ENCODE data around the gene TBC1D9B.

The TBC1D9B gene

DNA sequence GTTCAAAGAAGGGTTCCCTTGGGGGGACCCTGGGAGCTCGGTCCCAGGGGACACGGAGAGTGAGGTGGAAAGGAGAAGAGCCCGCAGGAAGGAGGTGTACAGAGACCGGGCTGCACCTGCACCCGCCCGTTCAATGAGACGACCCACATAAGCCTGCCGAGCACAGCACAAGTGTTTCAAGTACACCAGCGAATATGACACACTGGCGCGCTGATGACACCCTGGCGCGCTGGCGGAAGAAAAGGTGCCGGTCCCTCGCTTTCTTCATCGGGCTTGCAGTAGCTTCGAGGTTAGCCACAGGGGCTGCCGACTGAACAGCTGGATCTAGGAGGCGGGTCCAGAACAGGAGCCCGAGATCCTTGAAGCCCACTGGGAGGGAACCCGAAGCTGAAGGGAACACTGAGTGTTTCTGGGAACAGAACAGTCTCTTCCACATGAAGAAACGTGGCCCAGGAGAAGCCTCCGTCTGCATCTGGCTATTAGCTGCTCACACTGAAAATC lies 1.4 kb downstream of the TBC1D9B start:
- peak overlapping the region; percentile 79 for H3K9ac ChIP-seq (ENCODE audit: low read depth, low read length)
- peak overlapping the region; percentile 97 for H3K4me2 ChIP-seq (ENCODE audit: low read length)
- H3K27me3 ChIP-seq (ENCODE audit: control insufficient read depth, insufficient read depth, low read length) = no peaks in the 10 kb centered on the region
- peaks cover 20% of the 10 kb centered on the region for H3K4me1 ChIP-seq (ENCODE audit: control insufficient read depth, insufficient read depth, low read length)
- no peaks in the 10 kb centered on the region for H3K9me3 ChIP-seq (replicated peaks; ENCODE audit: low read length)
- peak overlapping the region; percentile 87 for H3K4me3 ChIP-seq (ENCODE audit: low read length)
- peaks cover 40% of the 10 kb centered on the region for H3K36me3 ChIP-seq (ENCODE audit: insufficient read depth, low read length)

DNA sequence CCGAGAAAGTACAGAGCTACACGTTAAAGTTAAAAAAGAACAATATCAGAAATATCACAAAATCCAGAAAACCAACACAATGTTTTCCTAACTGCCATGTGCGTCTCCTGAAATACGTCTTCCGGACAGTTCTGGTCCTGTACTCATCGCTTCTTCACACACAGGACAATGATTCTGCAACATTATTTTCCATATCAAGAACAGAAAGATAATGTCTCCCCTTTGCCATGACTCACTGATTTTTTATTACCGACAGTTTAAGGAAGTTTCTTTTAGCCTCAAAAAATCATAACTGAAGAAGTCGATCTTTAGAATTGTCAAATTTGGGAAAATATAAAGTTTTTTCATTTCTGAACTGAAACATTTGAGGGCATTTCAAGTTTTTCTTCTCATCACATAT lies 2.5 kb downstream of the TBC1D9B start:
- H3K9ac ChIP-seq (ENCODE audit: low read depth, low read length) = no peak overlapping the region
- no peaks in the 10 kb centered on the region for H3K9me3 ChIP-seq (replicated peaks; ENCODE audit: low read length)
- H3K4me2 ChIP-seq (ENCODE audit: low read length) = no peak overlapping the region
- peaks cover 30% of the 10 kb centered on the region for H3K4me1 ChIP-seq (ENCODE audit: control insufficient read depth, insufficient read depth, low read length)
- peaks cover 48% of the 10 kb centered on the region for H3K36me3 ChIP-seq (ENCODE audit: insufficient read depth, low read length)
- H3K27me3 ChIP-seq (ENCODE audit: control insufficient read depth, insufficient read depth, low read length) = no peaks in the 10 kb centered on the region
- H3K4me3 ChIP-seq (ENCODE audit: low read length) = no peak overlapping the region

DNA sequence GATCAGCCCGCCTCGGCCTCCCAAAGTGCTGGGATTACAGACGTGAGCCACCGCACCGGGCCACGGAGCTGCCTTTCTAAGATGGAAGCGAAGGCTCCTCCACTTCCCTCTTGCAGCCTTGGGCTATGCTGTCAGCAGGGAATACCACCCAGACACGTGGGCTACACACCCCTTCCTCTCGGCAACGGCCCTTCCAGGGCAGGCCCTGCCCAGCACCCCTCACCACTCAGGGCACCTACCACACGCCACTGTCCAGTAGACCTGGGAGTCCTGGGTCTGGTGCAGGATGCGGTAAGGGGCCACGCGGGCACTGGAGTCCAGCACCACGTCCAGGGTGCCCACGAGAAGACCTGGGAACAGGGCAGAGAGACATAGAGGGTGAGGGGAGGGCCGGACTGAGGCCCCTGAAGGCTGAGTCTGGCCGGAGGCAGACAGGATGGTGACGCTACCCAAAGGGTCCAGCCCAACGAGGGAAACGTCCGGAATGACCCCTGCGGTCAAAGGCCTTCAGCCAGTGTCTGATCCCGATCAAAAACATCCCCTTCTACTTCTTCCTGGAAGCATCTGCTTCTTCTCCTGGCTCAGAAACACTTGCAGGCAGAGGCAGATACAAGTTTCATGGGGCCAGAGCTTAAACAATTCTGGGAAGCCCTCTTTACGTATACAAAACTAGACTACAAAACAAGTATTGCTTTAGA lies 3.1 kb downstream of the TBC1D9B start:
- Histone ChIP-seq H3K27me3 (ENCODE audit: control insufficient read depth, insufficient read depth, low read length) (no peaks in the 10 kb centered on the region), H3K4me3 (ENCODE audit: low read length) (no peak overlapping the region), H3K4me2 (ENCODE audit: low read length) (no peak overlapping the region), H3K4me1 (ENCODE audit: control insufficient read depth, insufficient read depth, low read length) (peaks cover 30% of the 10 kb centered on the region), H3K36me3 (ENCODE audit: insufficient read depth, low read length) (peaks cover 49% of the 10 kb centered on the region), H3K9me3 (replicated peaks; ENCODE audit: low read length) (no peaks in the 10 kb centered on the region), H3K9ac (ENCODE audit: low read depth, low read length) (no peak overlapping the region)

GRCh38 chr5:179902763-179903158 lies 4.9 kb downstream of the TBC1D9B start:
- Histone ChIP-seq H3K9me3 (replicated peaks; ENCODE audit: low read length) (no peaks in the 10 kb centered on the region), H3K4me2 (ENCODE audit: low read length) (no peak overlapping the region), H3K36me3 (ENCODE audit: insufficient read depth, low read length) (peaks cover 62% of the 10 kb centered on the region)

DNA sequence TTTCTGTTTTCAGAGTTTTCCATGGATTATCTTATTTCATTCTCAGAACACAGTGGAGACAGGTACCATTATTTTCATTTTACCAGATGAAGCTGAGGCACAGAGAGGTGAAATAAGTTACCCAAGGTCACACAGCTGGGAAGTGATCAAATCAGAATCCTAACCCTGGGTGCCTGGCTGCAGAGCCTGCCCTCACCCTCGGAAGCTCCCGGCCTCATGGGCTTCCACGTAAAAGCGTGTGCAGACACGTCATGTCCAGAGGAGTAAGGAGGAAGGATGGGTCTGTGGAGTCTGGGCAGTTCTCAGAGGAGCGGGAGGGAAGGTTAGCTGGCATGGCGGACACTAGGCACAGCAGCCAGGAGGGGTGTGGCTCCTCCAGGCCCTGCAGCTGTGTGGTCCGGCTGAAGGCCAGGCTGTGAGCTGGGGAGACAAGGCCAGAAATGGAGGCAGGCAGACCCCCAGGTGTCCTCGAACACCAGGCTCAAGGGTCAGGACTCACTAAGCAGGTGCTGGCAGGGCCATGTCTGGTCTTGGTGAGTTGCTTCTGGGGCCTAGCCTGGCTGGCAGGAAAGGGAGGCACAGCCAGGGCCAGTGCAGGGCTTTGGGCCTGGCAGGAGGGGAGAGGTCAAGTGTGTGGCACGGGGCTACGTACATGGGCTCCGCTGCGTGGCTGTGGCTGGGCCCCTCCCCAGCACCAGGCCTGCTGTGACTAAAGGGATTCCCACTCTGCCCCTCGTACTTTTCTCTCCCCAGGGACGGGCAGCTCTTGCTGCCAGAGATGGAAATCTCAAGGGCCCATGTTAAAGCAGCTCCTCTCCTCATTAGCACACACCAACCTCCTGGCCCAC lies 5.6 kb downstream of the TBC1D9B start:
- H3K27me3 ChIP-seq (ENCODE audit: control insufficient read depth, insufficient read depth, low read length) = no peaks in the 10 kb centered on the region
- peaks cover 67% of the 10 kb centered on the region for H3K36me3 ChIP-seq (ENCODE audit: insufficient read depth, low read length)
- H3K4me3 ChIP-seq (ENCODE audit: low read length) = no peak overlapping the region
- H3K9me3 ChIP-seq (replicated peaks; ENCODE audit: low read length) = no peaks in the 10 kb centered on the region
- no peak overlapping the region for H3K9ac ChIP-seq (ENCODE audit: low read depth, low read length)
- H3K4me1 ChIP-seq (ENCODE audit: control insufficient read depth, insufficient read depth, low read length) = peaks cover 30% of the 10 kb centered on the region
- no peak overlapping the region for H3K4me2 ChIP-seq (ENCODE audit: low read length)

More at GRCh38 chr5:179902763-179903158, 4.9 kb downstream of the TBC1D9B start:
- Histone ChIP-seq H3K27me3 (ENCODE audit: control insufficient read depth, insufficient read depth, low read length) (no peaks in the 10 kb centered on the region), H3K4me3 (ENCODE audit: low read length) (no peak overlapping the region), H3K4me1 (ENCODE audit: control insufficient read depth, insufficient read depth, low read length) (peaks cover 30% of the 10 kb centered on the region), H3K9ac (ENCODE audit: low read depth, low read length) (no peak overlapping the region)

GRCh38 chr5:179901462-179901861 lies 6.2 kb downstream of the TBC1D9B start:
- H3K4me2 ChIP-seq (ENCODE audit: low read length) = no peak overlapping the region
- H3K36me3 ChIP-seq (ENCODE audit: insufficient read depth, low read length) = peaks cover 67% of the 10 kb centered on the region
- H3K4me1 ChIP-seq (ENCODE audit: control insufficient read depth, insufficient read depth, low read length) = peaks cover 25% of the 10 kb centered on the region
- H3K4me3 ChIP-seq (ENCODE audit: low read length) = no peak overlapping the region
- H3K9me3 ChIP-seq (replicated peaks; ENCODE audit: low read length) = no peaks in the 10 kb centered on the region
- H3K27me3 ChIP-seq (ENCODE audit: control insufficient read depth, insufficient read depth, low read length) = no peaks in the 10 kb centered on the region
- no peak overlapping the region for H3K9ac ChIP-seq (ENCODE audit: low read depth, low read length)

DNA sequence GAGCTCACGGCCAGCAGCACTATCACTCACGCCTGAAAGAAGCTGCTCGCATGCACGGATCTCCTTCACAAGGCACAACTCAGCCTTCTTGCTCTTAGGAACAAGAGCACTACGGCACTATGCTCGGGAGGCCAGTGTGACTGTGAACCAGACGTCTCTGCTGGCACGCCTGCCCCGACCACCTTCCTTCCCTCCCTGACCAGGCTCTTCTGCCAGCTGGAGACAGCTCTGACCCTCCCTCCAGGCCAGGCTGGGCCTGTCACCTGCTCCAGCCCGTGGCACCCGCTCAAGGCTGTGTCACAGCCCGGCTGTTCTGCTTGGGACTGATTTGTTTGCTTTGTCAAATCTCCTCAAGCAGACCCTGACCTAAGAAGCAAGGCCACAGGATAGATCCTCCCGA lies 7.0 kb downstream of the TBC1D9B start:
- H3K4me3 ChIP-seq (ENCODE audit: low read length) = no peak overlapping the region
- no peaks in the 10 kb centered on the region for H3K9me3 ChIP-seq (replicated peaks; ENCODE audit: low read length)
- H3K4me2 ChIP-seq (ENCODE audit: low read length) = no peak overlapping the region
- peaks cover 19% of the 10 kb centered on the region for H3K4me1 ChIP-seq (ENCODE audit: control insufficient read depth, insufficient read depth, low read length)
- H3K27me3 ChIP-seq (ENCODE audit: control insufficient read depth, insufficient read depth, low read length) = no peaks in the 10 kb centered on the region
- peaks cover 68% of the 10 kb centered on the region for H3K36me3 ChIP-seq (ENCODE audit: insufficient read depth, low read length)
- no peak overlapping the region for H3K9ac ChIP-seq (ENCODE audit: low read depth, low read length)

GRCh38 chr5:179900206-179900605 lies 7.5 kb downstream of the TBC1D9B start:
- H3K4me2 ChIP-seq (ENCODE audit: low read length) = no peak overlapping the region
- no peak overlapping the region for H3K9ac ChIP-seq (ENCODE audit: low read depth, low read length)
- H3K4me1 ChIP-seq (ENCODE audit: control insufficient read depth, insufficient read depth, low read length) = peaks cover 19% of the 10 kb centered on the region
- no peak overlapping the region for H3K4me3 ChIP-seq (ENCODE audit: low read length)
- no peaks in the 10 kb centered on the region for H3K27me3 ChIP-seq (ENCODE audit: control insufficient read depth, insufficient read depth, low read length)
- H3K36me3 ChIP-seq (ENCODE audit: insufficient read depth, low read length) = peaks cover 71% of the 10 kb centered on the region
- H3K9me3 ChIP-seq (replicated peaks; ENCODE audit: low read length) = no peaks in the 10 kb centered on the region

GRCh38 chr5:179895861-179896260 lies 11.8 kb downstream of the TBC1D9B start:
- Histone ChIP-seq H3K9me3 (replicated peaks; ENCODE audit: low read length) (no peaks in the 10 kb centered on the region), H3K9ac (ENCODE audit: low read depth, low read length) (no peak overlapping the region), H3K36me3 (ENCODE audit: insufficient read depth, low read length) (peaks cover 74% of the 10 kb centered on the region), H3K4me2 (ENCODE audit: low read length) (no peak overlapping the region), H3K4me1 (ENCODE audit: control insufficient read depth, insufficient read depth, low read length) (peaks cover 5% of the 10 kb centered on the region), H3K4me3 (ENCODE audit: low read length) (no peak overlapping the region), H3K27me3 (ENCODE audit: control insufficient read depth, insufficient read depth, low read length) (no peaks in the 10 kb centered on the region)

GRCh38 chr5:179893958-179894895 lies 13.5 kb downstream of the TBC1D9B start:
- H3K9ac ChIP-seq (ENCODE audit: low read depth, low read length) = no peak overlapping the region
- no peaks in the 10 kb centered on the region for H3K4me1 ChIP-seq (ENCODE audit: control insufficient read depth, insufficient read depth, low read length)
- no peaks in the 10 kb centered on the region for H3K27me3 ChIP-seq (ENCODE audit: control insufficient read depth, insufficient read depth, low read length)
- peaks cover 80% of the 10 kb centered on the region for H3K36me3 ChIP-seq (ENCODE audit: insufficient read depth, low read length)
- H3K4me3 ChIP-seq (ENCODE audit: low read length) = no peak overlapping the region
- H3K4me2 ChIP-seq (ENCODE audit: low read length) = no peak overlapping the region
- H3K9me3 ChIP-seq (replicated peaks; ENCODE audit: low read length) = no peaks in the 10 kb centered on the region
